ENCODE measurements around the gene CMTM1.
A peak's percentile ranks its signal among the peaks of the same experiment; 100 is the strongest.
"Not testable (repeated sequence)": the region's sequence is repeated elsewhere in the genome, so short reads cannot be mapped to it uniquely, and the experiment has no call there.

CMTM1 gene

GRCh38 chr16:66617728-66618127 lies 51.5 kb downstream of the CMTM1 start:
- DNase-seq = no peak

DNA sequence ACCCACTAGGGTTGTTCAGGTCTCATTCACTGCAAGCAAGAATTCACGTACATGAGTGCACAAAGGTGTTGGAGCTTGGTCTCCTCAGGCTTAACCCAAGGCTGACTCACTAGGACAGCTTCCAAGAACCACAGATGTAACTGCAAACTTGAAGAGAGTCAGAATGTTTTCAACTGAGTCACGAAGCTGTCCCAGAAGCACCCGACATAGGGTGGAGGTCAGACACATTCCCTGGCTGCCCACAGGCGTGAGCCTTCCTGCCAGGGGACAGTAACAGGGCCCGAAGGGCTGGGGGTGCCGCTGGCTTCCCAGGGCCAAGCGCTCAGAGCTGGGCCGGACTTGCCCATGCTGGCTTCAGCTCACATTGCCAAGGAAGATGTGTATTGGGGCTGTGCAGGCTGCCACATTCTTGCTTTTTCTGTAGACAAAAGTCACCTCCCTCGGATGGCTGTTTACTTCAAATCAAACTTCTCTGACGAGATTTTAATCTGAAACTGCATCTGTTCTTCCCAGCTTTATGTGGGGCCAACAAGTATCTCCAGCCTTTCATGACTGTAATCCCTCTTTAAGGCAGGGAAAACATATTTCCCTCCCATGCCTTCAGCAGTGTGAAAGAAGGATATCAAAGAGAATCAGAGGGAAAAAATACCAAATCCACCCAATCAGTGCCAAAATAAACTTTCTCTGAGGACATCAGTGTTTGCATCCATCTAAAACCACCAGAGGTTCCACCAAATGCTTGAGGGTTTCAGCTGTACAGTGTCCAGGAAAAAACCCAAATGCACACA lies 52.5 kb downstream of the CMTM1 start:
- no peak for DNase-seq

DNA sequence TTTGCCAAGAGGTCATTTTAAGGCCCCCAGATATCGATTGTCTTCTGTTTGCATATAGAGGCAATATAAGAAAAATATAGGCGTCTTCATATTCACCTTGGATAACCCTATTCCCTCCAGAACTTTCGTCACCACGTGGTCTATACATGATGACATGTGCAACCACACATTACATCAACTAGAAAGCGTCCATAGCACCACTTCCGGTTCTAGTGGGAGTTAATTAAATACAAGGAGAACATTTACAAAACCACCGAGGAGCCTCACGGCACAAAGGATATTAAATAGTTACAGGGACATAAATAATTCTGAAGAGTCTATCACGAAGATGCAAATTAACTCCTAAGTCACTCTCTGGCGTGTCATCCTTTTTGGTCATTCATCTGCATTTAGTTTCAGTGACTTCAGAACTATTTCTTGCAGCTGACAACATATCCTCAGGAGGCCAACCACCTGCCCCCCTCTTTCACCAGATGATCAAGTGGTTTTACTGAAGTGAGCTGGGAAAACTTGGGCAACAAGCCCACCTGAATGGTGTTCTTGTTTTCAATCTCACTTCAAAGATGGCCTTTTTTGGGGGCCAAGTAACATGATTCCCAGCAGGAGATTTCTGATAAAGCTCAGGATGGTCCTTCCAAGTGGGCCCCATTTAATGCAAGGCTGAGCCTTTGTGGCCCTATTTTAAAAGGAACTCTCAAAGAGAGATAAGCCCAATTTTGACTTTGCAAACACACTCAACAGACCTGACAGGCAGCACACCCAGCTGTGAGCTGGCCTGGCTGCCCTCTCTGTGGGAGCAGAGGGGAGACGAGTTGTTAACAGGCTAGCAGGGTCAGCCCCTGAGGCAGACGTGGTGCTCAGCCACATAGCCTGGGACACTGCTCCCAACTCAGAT lies 53.5 kb downstream of the CMTM1 start:
- DNase-seq = no peak

- peak; percentile 30 for DNase-seq
These were observed 54.2 kb downstream of the CMTM1 start for GRCh38 chr16:66620429-66620795.

- no peak for DNase-seq
These were observed 55.7 kb downstream of the CMTM1 start for GRCh38 chr16:66621973-66622372.

- DNase-seq = no peak
These were observed 56.6 kb downstream of the CMTM1 start for GRCh38 chr16:66622863-66623262.

- DNase-seq = no peak
These were observed 57.5 kb downstream of the CMTM1 start for GRCh38 chr16:66623755-66624154.

GRCh38 chr16:66627611-66628378 lies 61.6 kb downstream of the CMTM1 start:
- not testable (repeated sequence) for DNase-seq
